ENCODE measurements around the gene FXR2. TPM values are rescaled to one million over a fixed set of nuclear protein-coding genes. Genes with fewer than 3 reads are reported as not detected.

The FXR2 gene
- total and polyA plus RNA-seq, 9 of the 15 experiments (the other 6 are each of a cell fraction or from before 2014, with no cell fraction given) = 2.0 to 49.3 (median 24.5) TPM

DNA sequence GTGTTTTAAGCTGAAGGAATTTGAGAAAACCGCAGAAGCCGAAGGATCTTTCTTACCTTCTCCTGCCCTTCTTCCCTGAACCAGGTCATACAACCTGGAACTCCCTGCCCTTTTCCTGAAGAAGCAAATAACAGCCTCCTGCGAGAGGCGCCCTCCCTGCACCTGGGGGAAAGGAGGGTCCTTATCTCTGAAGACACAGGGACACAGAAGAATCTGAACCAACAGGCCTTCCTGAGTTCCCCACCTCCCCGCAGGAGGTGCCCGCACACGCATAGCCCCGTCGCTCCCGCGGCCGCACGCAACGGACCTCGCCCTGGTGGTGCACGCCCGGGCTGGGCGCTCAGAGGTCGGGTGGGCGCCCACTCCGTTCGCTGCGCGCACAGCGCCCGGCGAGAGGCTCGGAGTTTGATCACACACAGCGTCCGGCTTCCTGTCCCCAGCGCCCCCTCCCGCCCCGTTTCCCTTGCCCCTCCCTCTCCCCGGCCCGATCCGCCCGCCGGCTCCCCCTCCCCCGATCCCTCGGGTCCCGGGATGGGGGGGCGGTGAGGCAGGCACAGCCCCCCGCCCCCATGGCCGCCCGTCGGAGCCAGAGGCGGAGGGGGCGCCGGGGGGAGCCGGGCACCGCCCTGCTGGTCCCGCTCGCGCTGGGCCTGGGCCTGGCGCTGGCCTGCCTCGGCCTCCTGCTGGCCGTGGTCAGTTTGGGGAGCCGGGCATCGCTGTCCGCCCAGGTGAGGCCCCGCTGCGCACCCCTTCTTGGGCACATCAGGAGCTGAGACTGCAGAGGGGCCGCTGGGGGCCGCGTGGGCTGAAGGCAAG, 65.9 kb downstream of the FXR2 start, which contains the start of gene TNFSF12 (continued):
- TF ChIP-seq, protein P1, sequence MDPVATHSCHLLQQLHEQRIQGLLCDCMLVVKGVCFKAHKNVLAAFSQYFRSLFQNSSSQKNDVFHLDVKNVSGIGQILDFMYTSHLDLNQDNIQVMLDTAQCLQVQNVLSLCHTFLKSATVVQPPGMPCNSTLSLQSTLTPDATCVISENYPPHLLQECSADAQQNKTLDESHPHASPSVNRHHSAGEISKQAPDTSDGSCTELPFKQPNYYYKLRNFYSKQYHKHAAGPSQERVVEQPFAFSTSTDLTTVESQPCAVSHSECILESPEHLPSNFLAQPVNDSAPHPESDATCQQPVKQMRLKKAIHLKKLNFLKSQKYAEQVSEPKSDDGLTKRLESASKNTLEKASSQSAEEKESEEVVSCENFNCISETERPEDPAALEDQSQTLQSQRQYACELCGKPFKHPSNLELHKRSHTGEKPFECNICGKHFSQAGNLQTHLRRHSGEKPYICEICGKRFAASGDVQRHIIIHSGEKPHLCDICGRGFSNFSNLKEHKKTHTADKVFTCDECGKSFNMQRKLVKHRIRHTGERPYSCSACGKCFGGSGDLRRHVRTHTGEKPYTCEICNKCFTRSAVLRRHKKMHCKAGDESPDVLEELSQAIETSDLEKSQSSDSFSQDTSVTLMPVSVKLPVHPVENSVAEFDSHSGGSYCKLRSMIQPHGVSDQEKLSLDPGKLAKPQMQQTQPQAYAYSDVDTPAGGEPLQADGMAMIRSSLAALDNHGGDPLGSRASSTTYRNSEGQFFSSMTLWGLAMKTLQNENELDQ (CRISPR knock-in tag; IDR thresholded peaks at IDR 0.05; ENCODE audit: borderline replicate concordance) = no peak
- TF ChIP-seq SIN3B (IDR thresholded peaks at IDR 0.05; ENCODE audit: low read depth) = no peak
- TF ChIP-seq, protein P2, sequence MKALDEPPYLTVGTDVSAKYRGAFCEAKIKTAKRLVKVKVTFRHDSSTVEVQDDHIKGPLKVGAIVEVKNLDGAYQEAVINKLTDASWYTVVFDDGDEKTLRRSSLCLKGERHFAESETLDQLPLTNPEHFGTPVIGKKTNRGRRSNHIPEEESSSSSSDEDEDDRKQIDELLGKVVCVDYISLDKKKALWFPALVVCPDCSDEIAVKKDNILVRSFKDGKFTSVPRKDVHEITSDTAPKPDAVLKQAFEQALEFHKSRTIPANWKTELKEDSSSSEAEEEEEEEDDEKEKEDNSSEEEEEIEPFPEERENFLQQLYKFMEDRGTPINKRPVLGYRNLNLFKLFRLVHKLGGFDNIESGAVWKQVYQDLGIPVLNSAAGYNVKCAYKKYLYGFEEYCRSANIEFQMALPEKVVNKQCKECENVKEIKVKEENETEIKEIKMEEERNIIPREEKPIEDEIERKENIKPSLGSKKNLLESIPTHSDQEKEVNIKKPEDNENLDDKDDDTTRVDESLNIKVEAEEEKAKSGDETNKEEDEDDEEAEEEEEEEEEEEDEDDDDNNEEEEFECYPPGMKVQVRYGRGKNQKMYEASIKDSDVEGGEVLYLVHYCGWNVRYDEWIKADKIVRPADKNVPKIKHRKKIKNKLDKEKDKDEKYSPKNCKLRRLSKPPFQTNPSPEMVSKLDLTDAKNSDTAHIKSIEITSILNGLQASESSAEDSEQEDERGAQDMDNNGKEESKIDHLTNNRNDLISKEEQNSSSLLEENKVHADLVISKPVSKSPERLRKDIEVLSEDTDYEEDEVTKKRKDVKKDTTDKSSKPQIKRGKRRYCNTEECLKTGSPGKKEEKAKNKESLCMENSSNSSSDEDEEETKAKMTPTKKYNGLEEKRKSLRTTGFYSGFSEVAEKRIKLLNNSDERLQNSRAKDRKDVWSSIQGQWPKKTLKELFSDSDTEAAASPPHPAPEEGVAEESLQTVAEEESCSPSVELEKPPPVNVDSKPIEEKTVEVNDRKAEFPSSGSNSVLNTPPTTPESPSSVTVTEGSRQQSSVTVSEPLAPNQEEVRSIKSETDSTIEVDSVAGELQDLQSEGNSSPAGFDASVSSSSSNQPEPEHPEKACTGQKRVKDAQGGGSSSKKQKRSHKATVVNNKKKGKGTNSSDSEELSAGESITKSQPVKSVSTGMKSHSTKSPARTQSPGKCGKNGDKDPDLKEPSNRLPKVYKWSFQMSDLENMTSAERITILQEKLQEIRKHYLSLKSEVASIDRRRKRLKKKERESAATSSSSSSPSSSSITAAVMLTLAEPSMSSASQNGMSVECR (CRISPR knock-in tag; IDR thresholded peaks at IDR 0.05) = no peak
- TF ChIP-seq EP400 (IDR thresholded peaks at IDR 0.05) = no peak
- no peak for TF ChIP-seq FIP1L1 (IDR thresholded peaks at IDR 0.05; ENCODE audit: low read depth, low read length, poor library complexity, severe bottlenecking)
- no peak for TF ChIP-seq ZNF316 (IDR thresholded peaks at IDR 0.05)
- TF ChIP-seq ZNF133 (CRISPR knock-in tag; IDR thresholded peaks at IDR 0.05) = no peak
- TF ChIP-seq PURB (CRISPR knock-in tag; IDR thresholded peaks at IDR 0.05; ENCODE audit: low read depth) = no peak
- TF ChIP-seq, protein P3, sequence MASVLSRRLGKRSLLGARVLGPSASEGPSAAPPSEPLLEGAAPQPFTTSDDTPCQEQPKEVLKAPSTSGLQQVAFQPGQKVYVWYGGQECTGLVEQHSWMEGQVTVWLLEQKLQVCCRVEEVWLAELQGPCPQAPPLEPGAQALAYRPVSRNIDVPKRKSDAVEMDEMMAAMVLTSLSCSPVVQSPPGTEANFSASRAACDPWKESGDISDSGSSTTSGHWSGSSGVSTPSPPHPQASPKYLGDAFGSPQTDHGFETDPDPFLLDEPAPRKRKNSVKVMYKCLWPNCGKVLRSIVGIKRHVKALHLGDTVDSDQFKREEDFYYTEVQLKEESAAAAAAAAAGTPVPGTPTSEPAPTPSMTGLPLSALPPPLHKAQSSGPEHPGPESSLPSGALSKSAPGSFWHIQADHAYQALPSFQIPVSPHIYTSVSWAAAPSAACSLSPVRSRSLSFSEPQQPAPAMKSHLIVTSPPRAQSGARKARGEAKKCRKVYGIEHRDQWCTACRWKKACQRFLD (CRISPR knock-in tag; IDR thresholded peaks at IDR 0.05) = no peak
- TF ChIP-seq TCF7L2 (IDR thresholded peaks at IDR 0.05; ENCODE audit: low read depth, low read length) = no peak
- no peak for TF ChIP-seq BHLHE40 (IDR thresholded peaks at IDR 0.05; ENCODE audit: low read length)
- peak; percentile 84 for TF ChIP-seq CBFA2T3 (IDR thresholded peaks at IDR 0.05)
- peak; percentile 44; the same call in 1 of the 2 replicates for TF ChIP-seq ZBTB7A (IDR thresholded peaks at IDR 0.05; ENCODE audit: borderline replicate concordance, control insufficient read depth, low read depth, low read length)
- no peak for TF ChIP-seq CEBPB (tag; IDR thresholded peaks at IDR 0.05)
- peak; percentile 59; the same call in 1 of the 2 replicates for TF ChIP-seq ZEB2 (IDR thresholded peaks at IDR 0.05)
- TF ChIP-seq, protein P4, sequence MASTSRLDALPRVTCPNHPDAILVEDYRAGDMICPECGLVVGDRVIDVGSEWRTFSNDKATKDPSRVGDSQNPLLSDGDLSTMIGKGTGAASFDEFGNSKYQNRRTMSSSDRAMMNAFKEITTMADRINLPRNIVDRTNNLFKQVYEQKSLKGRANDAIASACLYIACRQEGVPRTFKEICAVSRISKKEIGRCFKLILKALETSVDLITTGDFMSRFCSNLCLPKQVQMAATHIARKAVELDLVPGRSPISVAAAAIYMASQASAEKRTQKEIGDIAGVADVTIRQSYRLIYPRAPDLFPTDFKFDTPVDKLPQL (IDR thresholded peaks at IDR 0.05; ENCODE audit: extremely low read depth, insufficient read length) = no peak
- no peak for TF ChIP-seq PYGO2 (tag; IDR thresholded peaks at IDR 0.05)
- no peak for TF ChIP-seq NEUROD1 (IDR thresholded peaks at IDR 0.05; ENCODE audit: borderline replicate concordance, low read depth, low read length, partially characterized antibody)
- no peak for TF ChIP-seq ZNF174 (CRISPR knock-in tag; IDR thresholded peaks at IDR 0.05)
- TF ChIP-seq ILK (tag; IDR thresholded peaks at IDR 0.05; ENCODE audit: borderline replicate concordance, low read depth) = no peak

Measured in K562 (cell line).